Stimulated activated naive CD4-positive, alpha-beta T cell (primary cell): ENCODE data around the gene LINC01488.
A peak's percentile ranks its signal among the peaks of the same experiment; 100 is the strongest.

Experiments
- DNase-seq, 6 experiments: peaks; one replicate each; lab custom pipeline; 2025; lab: John Stamatoyannopoulos, UW

LINC01488 gene

GRCh38 chr11:69481393-69481844 lies at the start of gene LINC01488:
TSS of gene LINC01488 (plus strand) at chr11:69481663.
- DNase-seq: no peak

DNA sequence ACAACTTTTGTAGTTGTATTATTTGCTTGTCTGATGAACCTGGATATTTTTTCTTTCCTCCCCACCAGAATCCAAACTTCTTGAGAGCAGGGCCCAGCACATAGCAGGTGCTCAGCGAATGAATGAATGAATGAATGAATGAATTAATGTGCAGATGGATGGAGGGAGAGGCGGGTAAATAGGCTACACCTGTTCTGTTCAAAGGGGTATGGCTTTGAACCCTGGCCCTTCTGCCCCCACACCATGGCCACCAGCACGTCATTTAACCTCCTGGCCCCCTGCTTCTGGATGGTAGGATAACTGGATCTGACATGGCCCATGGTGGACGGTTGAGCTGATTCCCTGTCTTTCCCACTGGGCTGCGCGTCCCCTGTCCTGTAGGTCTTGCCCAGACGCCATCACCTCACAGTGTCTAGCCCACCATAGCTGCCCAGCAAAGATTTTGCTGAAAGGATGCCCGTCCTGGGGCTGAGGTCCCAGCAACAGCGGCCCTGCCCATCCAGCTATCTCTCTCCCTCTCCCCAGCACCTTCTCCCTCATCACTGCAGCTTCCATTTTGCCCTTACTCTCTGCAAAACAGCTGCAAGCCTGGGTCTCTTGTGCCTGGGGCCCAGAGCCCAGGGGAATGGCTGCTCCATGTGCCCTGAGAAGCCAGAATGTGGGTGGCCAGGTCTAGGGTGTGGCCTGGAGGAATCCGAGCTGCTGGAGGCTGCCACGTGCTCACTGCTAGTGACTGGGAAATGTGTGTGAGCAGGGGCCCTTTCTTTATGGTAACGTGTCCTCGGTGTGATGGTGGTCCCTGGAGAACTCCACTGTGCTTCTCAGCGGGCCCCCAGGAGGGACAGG lies 49.3 kb upstream of the LINC01488 start:
- DNase-seq: no peak

DNA sequence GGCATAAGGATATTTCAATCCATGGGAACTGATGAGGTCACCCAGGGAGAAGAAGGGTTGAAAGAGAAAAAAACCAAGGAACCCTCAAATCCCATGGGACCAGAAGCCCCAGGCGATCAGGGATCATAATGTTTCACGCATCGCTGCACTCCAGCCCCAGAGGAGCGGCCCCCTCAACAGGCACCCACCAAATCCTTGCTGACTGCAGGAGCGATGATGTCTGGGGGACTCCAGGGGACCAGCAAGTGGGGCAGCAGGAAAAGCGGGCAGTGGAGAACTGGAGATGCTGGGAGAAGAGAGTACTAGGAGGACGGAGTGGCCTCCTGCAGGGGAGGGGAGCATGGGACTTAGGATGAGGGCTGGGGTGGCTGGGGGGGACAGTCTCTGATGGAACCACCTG lies 47.7 kb upstream of the LINC01488 start:
- DNase-seq: no peak

GRCh38 chr11:69434471-69434931 lies 47.0 kb upstream of the LINC01488 start:
- no peak for DNase-seq

DNA sequence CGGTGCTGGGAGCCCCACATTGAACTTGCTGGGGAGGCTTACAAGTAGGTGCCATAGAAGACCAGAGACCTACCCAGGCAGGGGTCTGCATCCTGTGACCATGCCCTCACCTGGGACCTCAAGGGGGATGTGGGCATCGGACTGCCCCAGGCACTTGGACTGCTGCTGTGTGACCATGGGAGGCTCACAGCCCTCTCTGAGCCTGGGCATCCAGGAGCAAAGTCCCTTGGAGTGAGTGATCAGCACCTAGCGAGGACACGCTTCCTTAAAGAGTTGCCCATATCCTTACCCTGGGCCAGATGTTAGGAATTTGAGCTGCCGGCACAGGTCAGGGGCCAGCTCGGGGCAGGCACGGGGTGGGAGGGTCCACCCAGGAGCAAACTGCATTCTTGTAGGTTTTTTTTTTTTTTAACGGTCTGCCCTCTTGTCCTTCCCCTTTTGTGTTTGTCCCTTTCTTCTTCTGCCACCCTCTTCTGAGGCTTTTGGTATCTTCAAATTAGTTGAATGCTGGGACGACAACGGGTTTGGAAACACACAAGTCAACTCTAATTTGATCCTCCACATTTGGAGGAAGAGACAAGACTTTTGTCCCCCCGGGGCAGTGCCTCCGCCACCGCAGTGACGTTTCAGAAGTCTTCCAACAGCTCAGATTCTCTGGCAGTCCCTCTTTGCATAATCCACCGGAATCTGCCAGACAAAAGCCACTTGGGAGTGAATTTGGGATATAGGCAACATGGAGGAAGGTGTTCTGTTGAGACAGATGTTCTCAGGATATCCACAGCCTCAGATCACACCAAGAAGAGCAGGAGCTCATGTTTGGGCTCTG lies 46.1 kb upstream of the LINC01488 start:
- no peak for DNase-seq

GRCh38 chr11:69436041-69436982 lies 45.2 kb upstream of the LINC01488 start:
- no peak for DNase-seq

GRCh38 chr11:69437001-69437875 lies 44.2 kb upstream of the LINC01488 start:
- no peak for DNase-seq

GRCh38 chr11:69437876-69438205 lies 43.6 kb upstream of the LINC01488 start:
- no peak for DNase-seq

- DNase-seq: no peak
Measured at GRCh38 chr11:69438286-69438920, 43.1 kb upstream of the LINC01488 start.

GRCh38 chr11:69439127-69439526 lies 42.3 kb upstream of the LINC01488 start:
- DNase-seq: no peak

GRCh38 chr11:69439651-69440464 lies 41.6 kb upstream of the LINC01488 start:
- DNase-seq: no peak

GRCh38 chr11:69440876-69441275 lies 40.6 kb upstream of the LINC01488 start:
- DNase-seq: no peak

DNA sequence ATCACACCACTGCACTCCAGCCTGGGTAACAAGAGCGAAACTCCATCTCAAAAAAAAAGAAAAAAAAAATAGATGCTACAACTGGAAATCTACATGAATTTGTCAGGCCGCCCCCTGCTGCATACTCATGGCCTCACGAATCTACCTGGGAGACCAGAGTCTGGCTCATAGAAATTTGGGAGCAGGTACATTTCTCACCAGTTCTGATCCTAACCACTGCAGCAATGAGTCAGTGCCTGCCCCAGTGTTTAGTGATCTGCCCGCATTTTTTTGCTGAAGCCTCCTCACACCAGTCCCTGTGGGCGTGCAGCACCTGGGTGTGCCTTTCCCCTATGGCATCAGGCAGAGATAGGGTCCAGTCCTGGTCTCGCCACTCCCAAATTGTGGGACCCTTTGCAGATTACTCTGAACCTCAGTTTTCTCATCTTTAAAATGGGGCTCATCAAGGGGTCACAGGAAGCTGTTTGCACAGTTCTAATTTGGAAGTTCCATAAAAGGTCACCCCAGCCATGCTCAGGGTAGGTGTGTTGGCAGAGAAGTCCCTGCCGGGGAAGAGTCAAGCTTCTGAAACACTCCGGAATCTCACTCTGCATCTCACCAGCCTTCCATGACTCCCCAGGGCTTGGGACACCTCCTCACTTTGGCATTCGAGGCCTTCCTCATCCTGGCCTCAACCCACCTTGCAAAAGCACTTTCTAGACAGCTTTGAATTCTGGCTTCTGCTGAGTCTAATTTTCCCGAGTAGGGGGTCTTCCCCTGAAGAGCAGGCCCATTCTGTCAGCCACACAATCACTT lies 39.3 kb upstream of the LINC01488 start:
- DNase-seq: no peak

DNA sequence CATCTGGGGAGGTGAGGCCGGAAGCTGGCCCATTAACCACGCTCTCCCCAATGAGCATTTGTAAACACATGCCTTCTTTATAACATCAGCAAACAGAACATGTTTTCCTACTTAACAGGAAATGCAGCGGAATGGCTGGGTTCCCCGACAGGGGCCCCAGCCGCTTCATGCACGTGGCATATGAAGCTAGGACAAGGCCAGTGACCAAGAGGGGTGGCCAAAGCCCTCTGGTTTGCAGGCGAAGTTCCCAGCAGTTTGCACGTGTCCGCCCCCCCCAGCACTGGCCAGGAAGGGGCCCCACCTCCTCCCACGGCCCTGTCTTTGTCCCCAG lies 38.7 kb upstream of the LINC01488 start:
- no peak for DNase-seq

GRCh38 chr11:69443138-69443967 lies 38.1 kb upstream of the LINC01488 start:
- peak; percentile 25 to 52 (median 44) for DNase-seq

GRCh38 chr11:69443968-69444364 lies 37.5 kb upstream of the LINC01488 start:
- no peak for DNase-seq

DNA sequence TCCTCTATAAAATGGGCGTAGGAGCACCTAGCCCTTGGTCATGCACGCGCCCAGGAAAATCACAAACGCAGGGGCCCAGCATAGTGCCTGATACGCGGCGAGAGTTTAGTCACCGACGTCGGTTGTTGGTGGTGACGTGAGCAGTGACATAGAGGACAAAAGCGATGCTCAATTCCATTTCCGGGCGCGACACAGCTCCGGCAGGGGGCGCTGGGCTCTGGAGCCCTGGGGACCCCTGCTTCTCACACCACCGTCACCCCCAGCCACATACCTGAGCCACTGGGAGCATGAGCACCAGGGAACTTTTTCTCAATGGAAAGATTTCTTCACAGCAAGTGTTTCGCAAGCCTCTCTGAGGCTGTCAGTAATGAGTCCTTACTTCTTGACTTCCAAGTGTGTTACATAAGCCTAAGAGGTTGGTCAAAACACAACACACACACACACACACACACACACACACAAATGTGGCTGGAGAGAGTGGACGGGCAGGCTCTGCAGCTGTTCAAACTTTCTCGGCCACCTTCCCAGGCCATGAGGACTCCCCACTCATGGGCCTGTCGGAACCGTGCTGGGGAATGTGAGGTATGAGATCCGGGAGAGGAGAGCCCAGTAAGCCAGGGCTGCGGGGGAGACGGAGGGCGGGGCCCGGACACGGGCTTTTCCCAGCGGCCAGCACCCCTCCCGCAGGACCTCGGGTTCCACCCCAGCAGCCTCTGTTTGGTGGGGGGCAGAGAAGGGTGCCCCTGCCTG lies 36.9 kb upstream of the LINC01488 start:
- no peak for DNase-seq
